ENCODE measurements around the gene ACAD8.
A peak's percentile ranks its signal among the peaks of the same experiment; 100 is the strongest.
"Not testable (repeated sequence)": the region's sequence is repeated elsewhere in the genome, so short reads cannot be mapped to it uniquely, and the experiment has no call there.

Gene ACAD8

DNA sequence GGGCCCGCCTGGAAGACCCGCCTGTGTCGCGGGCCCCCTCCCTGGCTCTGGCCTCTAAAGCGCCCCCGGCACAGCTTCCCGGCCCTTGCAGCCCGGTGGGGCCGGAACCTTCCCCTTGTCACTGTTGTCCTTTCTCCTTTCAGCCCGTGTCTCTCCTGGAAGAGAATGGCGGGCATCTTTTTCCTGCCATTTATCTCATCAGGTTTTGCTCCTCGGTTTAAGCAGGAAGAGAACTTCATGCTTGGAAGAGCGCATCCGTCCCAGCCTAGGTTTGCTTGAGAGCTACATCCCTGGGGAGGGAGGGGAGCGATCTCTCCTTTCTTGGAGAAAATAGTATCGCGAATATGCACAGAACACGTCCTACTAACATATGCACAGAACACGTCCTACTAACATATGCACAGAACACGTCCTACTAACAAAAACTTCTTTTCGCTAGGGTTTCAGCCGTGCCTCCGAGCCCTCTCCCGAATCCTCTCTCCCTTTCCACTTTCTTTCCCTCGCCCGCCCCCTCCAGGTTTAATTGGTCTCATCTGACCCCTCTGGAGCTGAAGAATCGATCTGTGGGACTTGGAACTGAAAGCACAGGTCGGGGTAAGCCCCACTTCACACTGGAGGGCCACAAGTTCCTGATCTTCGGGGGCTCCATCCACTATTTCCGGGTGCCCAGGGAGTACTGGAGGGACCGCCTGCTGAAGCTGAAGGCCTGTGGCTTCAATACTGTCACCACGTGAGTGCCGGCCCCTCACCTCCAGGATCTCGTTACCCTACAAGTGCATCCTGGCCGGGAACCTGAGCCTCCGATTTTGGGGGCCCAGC lies 24.0 kb downstream of the ACAD8 start:
- Histone ChIP-seq H3K36me3 (ENCODE audit: control insufficient read depth in 4 of 4, insufficient read depth in 4 of 4, low read length in 3 of 4) (no peaks in the 10 kb centered on the region), H3K4me3 (ENCODE audit: control insufficient read depth in 1 of 7, extremely low read depth in 1 of 7, insufficient read depth in 4 of 7, low read depth in 2 of 7, low read length in 6 of 7) (peak overlapping the region in 3 of 7 experiments; percentile 54 to 72 (median 57)), H3K4me1 (ENCODE audit: control extremely low read depth in 1 of 4, control insufficient read depth in 4 of 4, insufficient read depth in 4 of 4, low read length in 3 of 4) (peaks cover 0 to 22% (median 19%) of the 10 kb centered on the region in 4 experiments), H3K9me3 (ENCODE audit: control extremely low read depth in 1 of 5, control insufficient read depth in 4 of 5, insufficient read depth in 2 of 5, low read depth in 1 of 5, low read length in 4 of 5) (peaks cover 0 to 11% (median 6%) of the 10 kb centered on the region in 5 experiments), H3K27ac (ENCODE audit: insufficient read depth in 1 of 2, low read depth in 1 of 2, low read length in 2 of 2, poor library complexity in 1 of 2, severe bottlenecking in 2 of 2) (no peak overlapping the region), H3K27me3 (replicated peaks in 2 of 5; ENCODE audit: control insufficient read depth in 4 of 5, insufficient read depth in 5 of 5, low read length in 4 of 5) (peaks cover 14 to 79% (median 46%) of the 10 kb centered on the region in 5 experiments)
- CTCF ChIA-PET = interaction anchor here (0.9 to 2.4 kb wide), 2 partner anchors 11 to 27 kb away, joined by 3 to 10 read pairs; no protein-coding TSS in a partner anchor
- WGBS (ENCODE audit: insufficient coverage) = 27% methylated on average over 29 of the region's 36 CpGs
- no peak for DNase-seq
- POLR2A ChIA-PET = no interaction called here

GRCh38 chr11:134278356-134278755 lies 25.0 kb downstream of the ACAD8 start:
- peaks cover 0 to 11% (median 4%) of the 10 kb centered on the region in 5 experiments for H3K9me3 ChIP-seq (ENCODE audit: control extremely low read depth in 1 of 5, control insufficient read depth in 4 of 5, insufficient read depth in 2 of 5, low read depth in 1 of 5, low read length in 4 of 5)
- H3K27ac ChIP-seq (ENCODE audit: insufficient read depth in 1 of 2, low read depth in 1 of 2, low read length in 2 of 2, poor library complexity in 1 of 2, severe bottlenecking in 2 of 2) = no peak overlapping the region
- no peak overlapping the region for H3K4me3 ChIP-seq (ENCODE audit: control insufficient read depth in 1 of 7, extremely low read depth in 1 of 7, insufficient read depth in 4 of 7, low read depth in 2 of 7, low read length in 6 of 7)
- no peak for DNase-seq
- WGBS (ENCODE audit: insufficient coverage) = 100% methylated on average over 2 of the region's 4 CpGs
- H3K4me1 ChIP-seq (ENCODE audit: control extremely low read depth in 1 of 4, control insufficient read depth in 4 of 4, insufficient read depth in 4 of 4, low read length in 3 of 4) = peaks cover 0 to 22% (median 19%) of the 10 kb centered on the region in 4 experiments
- peaks cover 14 to 73% (median 37%) of the 10 kb centered on the region in 5 experiments for H3K27me3 ChIP-seq (replicated peaks in 2 of 5; ENCODE audit: control insufficient read depth in 4 of 5, insufficient read depth in 5 of 5, low read length in 4 of 5)
- H3K36me3 ChIP-seq (ENCODE audit: control insufficient read depth in 4 of 4, insufficient read depth in 4 of 4, low read length in 3 of 4) = no peaks in the 10 kb centered on the region
- ChIA-PET POLR2A (no interaction called here), CTCF (interaction anchor here (0.9 to 1.1 kb wide), 2 partner anchors 8 to 12 kb away, joined by 3 to 4 read pairs; no protein-coding TSS in a partner anchor)

- POLR2A ChIA-PET; DNase-seq; H3K4me3 ChIP-seq (ENCODE audit: control insufficient read depth in 1 of 7, extremely low read depth in 1 of 7, insufficient read depth in 4 of 7, low read depth in 2 of 7, low read length in 6 of 7); CTCF ChIA-PET; H3K36me3 ChIP-seq (ENCODE audit: control insufficient read depth in 4 of 4, insufficient read depth in 4 of 4, low read length in 3 of 4); H3K27ac ChIP-seq (ENCODE audit: insufficient read depth in 1 of 2, low read depth in 1 of 2, low read length in 2 of 2, poor library complexity in 1 of 2, severe bottlenecking in 2 of 2); H3K4me1 ChIP-seq (ENCODE audit: control extremely low read depth in 1 of 4, control insufficient read depth in 4 of 4, insufficient read depth in 4 of 4, low read length in 3 of 4): not testable (repeated sequence)
- WGBS (ENCODE audit: insufficient coverage) = 100% methylated on average over 1 of the region's 17 CpGs
- H3K9me3 ChIP-seq (ENCODE audit: control extremely low read depth in 1 of 5, control insufficient read depth in 4 of 5, insufficient read depth in 2 of 5, low read depth in 1 of 5, low read length in 4 of 5) = peaks cover 0 to 11% (median 4%) of the 10 kb centered on the region in 5 experiments
- H3K27me3 ChIP-seq (replicated peaks in 2 of 5; ENCODE audit: control insufficient read depth in 4 of 5, insufficient read depth in 5 of 5, low read length in 4 of 5) = peaks cover 9 to 44% (median 21%) of the 10 kb centered on the region in 5 experiments
These were observed 28.3 kb downstream of the ACAD8 start for GRCh38 chr11:134281635-134282034.

DNA sequence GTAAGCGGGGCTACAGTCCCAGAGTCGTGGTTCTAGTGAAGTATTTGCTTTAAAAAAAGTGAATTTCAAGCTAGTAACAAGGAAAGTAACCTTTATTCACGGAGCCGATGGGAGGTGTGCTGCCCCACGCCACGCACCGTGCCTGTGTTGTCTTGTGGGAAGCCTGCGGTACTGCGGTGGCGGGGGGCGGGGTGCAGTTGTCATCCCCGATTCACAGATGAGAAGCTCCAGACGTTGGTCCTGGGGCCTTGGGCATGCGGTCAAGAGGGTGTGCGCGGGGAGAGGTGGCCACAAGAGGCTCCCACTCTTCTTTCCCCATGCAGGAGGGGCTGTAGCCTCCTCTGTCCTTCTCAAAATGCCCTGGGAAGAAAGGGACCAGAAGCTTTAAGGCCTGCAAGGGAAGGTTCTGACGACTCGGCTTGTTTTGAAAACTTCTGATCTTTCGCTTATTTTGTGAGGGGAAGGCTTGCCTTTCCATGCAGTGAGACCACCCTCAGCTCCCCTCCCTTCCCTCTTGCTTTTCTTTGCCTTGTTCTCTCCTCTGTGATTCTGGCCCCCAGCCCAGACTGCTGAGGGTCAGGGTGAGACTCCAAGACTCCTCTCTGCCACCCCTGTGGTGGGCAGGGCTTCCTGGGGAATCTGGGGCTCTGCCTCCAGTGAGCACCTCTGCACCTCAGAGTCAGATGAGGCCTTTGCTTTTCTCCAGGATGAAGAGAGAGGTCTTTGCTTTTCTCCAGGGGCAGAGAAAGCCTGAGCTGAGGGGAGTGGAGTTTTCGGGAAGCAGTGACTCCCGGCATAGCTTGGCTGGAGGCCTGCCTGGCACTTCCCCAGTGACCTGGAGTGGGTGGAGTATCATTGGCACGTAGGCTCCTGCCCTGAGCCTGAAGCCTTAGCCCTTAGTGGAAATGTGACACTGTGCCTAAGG lies 29.0 kb downstream of the ACAD8 start:
- no peaks in the 10 kb centered on the region for H3K36me3 ChIP-seq (ENCODE audit: control insufficient read depth in 4 of 4, insufficient read depth in 4 of 4, low read length in 3 of 4)
- H3K27me3 ChIP-seq (replicated peaks in 2 of 5; ENCODE audit: control insufficient read depth in 4 of 5, insufficient read depth in 5 of 5, low read length in 4 of 5) = peaks cover 9 to 37% (median 16%) of the 10 kb centered on the region in 5 experiments
- peaks cover 0 to 11% (median 4%) of the 10 kb centered on the region in 5 experiments for H3K9me3 ChIP-seq (ENCODE audit: control extremely low read depth in 1 of 5, control insufficient read depth in 4 of 5, insufficient read depth in 2 of 5, low read depth in 1 of 5, low read length in 4 of 5)
- ChIA-PET POLR2A (no interaction called here), CTCF (no interaction called here)
- H3K27ac ChIP-seq (ENCODE audit: insufficient read depth in 1 of 2, low read depth in 1 of 2, low read length in 2 of 2, poor library complexity in 1 of 2, severe bottlenecking in 2 of 2) = no peak overlapping the region
- H3K4me1 ChIP-seq (ENCODE audit: control extremely low read depth in 1 of 4, control insufficient read depth in 4 of 4, insufficient read depth in 4 of 4, low read length in 3 of 4) = peaks cover 0 to under 1% (median 0%) of the 10 kb centered on the region in 4 experiments
- DNase-seq = no peak
- H3K4me3 ChIP-seq (ENCODE audit: control insufficient read depth in 1 of 7, extremely low read depth in 1 of 7, insufficient read depth in 4 of 7, low read depth in 2 of 7, low read length in 6 of 7) = no peak overlapping the region
- WGBS (ENCODE audit: insufficient coverage) = 96% methylated on average over 18 of the region's 22 CpGs

DNA sequence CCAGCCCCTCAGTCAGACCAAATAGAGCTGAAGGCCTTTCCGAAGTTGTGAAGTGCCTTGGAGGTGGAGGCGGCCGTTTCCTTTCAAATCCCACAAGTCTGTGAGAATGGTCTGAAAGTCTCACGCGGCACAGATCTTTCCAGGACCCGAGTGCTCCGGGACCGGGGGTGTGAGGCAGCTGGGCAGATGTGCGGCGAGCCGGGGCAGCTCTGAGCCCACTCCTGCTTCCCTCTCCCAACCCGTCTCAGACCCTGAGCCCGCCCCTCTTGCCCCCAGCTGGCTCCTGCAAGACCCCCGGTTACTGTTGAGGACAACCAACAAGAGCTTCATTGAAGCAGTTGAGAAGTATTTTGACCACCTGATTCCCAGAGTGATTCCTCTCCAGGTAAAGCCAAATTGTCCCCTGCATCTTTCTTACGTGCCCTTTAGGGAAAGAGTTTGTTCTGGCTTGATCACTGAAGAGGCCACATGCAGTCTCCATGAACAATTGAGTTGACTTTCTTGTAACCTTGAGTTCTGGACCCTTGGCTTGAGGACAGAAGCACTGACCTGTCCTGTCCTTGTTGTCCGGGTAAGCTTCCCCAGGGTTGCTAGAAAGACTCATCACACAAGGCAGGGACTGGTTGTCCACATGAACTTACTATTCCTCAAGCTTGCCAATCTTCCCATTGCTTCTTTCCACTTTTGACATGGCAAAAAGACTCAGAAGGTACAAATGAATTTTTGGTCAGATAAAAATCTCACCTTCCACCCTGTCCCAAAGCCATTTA lies 30.3 kb downstream of the ACAD8 start:
- Histone ChIP-seq H3K36me3 (ENCODE audit: control insufficient read depth in 4 of 4, insufficient read depth in 4 of 4, low read length in 3 of 4) (no peaks in the 10 kb centered on the region), H3K9me3 (ENCODE audit: control extremely low read depth in 1 of 5, control insufficient read depth in 4 of 5, insufficient read depth in 2 of 5, low read depth in 1 of 5, low read length in 4 of 5) (peaks cover 0 to under 1% (median under 1%) of the 10 kb centered on the region in 5 experiments), H3K4me1 (ENCODE audit: control extremely low read depth in 1 of 4, control insufficient read depth in 4 of 4, insufficient read depth in 4 of 4, low read length in 3 of 4) (no peaks in the 10 kb centered on the region), H3K27me3 (replicated peaks in 2 of 5; ENCODE audit: control insufficient read depth in 4 of 5, insufficient read depth in 5 of 5, low read length in 4 of 5) (peaks cover 2 to 27% (median 12%) of the 10 kb centered on the region in 5 experiments), H3K4me3 (ENCODE audit: control insufficient read depth in 1 of 7, extremely low read depth in 1 of 7, insufficient read depth in 4 of 7, low read depth in 2 of 7, low read length in 6 of 7) (no peak overlapping the region), H3K27ac (ENCODE audit: insufficient read depth in 1 of 2, low read depth in 1 of 2, low read length in 2 of 2, poor library complexity in 1 of 2, severe bottlenecking in 2 of 2) (no peak overlapping the region)
- no peak for DNase-seq
- 94% methylated on average over 13 of the region's 16 CpGs for WGBS (ENCODE audit: insufficient coverage)
- ChIA-PET POLR2A (no interaction called here), CTCF (interaction anchor here (0.8 to 1.2 kb wide), 2 partner anchors 10 to 22 kb away, joined by 3 to 5 read pairs; no protein-coding TSS in a partner anchor)

DNA sequence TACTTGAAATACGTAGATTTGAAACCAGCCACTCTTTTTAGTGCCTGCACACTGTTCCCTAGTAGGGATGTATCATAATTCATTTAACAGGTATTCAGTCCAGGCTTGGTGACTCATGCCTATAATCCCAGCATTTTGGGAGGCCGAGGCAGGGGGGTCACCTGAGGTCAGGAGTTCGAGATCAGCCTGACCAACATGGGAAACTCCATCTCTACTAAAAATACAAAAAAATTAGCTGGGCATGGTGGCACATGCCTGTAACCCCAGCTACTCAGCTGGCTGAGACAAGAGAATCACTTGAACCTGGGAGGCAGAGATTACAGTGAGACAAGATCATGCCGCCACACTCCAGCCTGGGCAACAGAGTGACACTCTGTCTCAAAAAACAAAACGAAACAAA lies 31.0 kb downstream of the ACAD8 start:
- DNase-seq; H3K27ac ChIP-seq (ENCODE audit: insufficient read depth in 1 of 2, low read depth in 1 of 2, low read length in 2 of 2, poor library complexity in 1 of 2, severe bottlenecking in 2 of 2); H3K36me3 ChIP-seq (ENCODE audit: control insufficient read depth in 4 of 4, insufficient read depth in 4 of 4, low read length in 3 of 4); H3K9me3 ChIP-seq (ENCODE audit: control extremely low read depth in 1 of 5, control insufficient read depth in 4 of 5, insufficient read depth in 2 of 5, low read depth in 1 of 5, low read length in 4 of 5); POLR2A ChIA-PET; H3K4me1 ChIP-seq (ENCODE audit: control extremely low read depth in 1 of 4, control insufficient read depth in 4 of 4, insufficient read depth in 4 of 4, low read length in 3 of 4); H3K4me3 ChIP-seq (ENCODE audit: control insufficient read depth in 1 of 7, extremely low read depth in 1 of 7, insufficient read depth in 4 of 7, low read depth in 2 of 7, low read length in 6 of 7): not testable (repeated sequence)
- CTCF ChIA-PET = interaction anchor here (1.2 kb wide), 1 partner anchor 11 kb away, joined by 5 read pairs; no protein-coding TSS in a partner anchor
- WGBS (ENCODE audit: insufficient coverage) = 100% methylated on average over 2 of the region's 5 CpGs
- peaks cover 0 to 21% (median 7%) of the 10 kb centered on the region in 5 experiments for H3K27me3 ChIP-seq (replicated peaks in 2 of 5; ENCODE audit: control insufficient read depth in 4 of 5, insufficient read depth in 5 of 5, low read length in 4 of 5)

Data from common myeloid progenitor, CD34-positive (primary cell).